ENCODE measurements around the gene LAMA2.

Gene LAMA2

DNA sequence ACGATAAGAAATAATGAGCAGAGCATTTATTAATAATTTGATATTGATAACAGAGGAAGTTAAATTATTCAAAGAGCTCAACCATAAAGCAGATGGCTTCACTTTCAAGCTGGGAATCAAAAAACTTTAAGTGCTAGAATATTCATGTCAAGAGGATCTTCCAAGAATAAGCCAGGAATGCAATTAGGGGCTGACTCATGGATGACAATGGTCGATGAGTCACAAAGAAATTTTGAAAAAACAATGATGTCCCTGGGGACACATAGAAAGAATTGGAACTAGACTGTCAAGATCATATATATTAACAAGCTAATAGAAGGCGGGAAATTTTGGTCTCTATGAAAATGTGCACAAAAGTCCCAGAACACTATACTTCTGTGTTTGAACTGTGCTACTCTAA, 304.1 kb downstream of the LAMA2 start:
- DNase-seq = no peak

DNA sequence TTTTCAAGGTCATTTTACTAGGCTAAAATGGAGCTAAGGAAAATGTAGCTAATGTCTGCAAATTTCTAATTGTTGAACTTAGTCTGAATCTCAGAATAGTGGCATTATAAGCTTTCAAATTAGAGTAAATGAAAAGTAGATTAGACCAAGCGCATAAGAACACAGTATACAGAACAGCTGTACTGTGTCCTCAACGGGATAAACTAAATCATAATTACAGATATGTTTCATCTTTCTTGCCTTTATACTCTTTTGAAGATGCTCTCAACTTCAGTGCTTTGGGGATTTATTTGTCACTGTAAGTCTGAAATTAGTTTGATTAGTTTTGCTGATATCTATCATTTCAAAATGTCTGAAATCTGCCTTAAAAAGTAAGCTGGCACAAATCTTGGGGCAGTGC, 305.4 kb downstream of the LAMA2 start:
- DNase-seq = no peak

DNA sequence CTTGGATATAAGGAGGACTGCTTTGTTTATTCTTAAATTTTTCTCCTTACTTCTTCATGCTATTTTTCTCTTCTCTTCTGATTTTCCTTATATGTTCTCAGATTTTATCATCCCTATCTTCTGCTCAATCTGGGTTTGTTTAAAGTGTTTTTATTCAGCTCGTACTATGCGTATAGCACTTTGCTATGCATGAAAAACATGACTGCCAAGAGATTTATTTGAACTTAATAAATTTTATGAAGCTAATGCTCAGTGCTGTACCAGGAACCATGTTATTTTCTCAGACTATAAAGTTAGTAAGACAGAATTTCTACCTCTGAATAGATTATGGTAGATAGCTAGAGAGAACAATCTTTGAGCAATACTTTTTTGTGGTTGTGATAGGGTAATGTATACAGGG, 305.9 kb downstream of the LAMA2 start:
- no peak for DNase-seq

DNA sequence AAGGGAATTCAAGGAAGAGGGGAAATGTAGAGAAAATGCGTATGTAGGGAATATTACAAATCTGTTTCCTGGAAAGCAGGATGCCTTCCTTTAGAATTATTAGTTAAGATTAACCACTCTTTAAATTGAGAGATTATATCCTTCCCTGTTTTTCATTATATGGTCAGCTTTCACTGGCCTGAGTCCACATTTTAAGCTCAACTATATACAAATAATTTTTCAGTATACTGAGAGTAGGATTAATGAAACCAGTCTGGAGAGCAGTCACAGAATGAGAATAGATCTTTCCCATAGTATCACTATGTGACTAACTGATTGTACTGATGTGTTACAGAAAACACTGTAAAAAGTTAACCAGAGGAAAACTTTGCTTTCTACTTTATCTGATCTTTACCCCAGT, 306.3 kb downstream of the LAMA2 start:
- DNase-seq = no peak

DNA sequence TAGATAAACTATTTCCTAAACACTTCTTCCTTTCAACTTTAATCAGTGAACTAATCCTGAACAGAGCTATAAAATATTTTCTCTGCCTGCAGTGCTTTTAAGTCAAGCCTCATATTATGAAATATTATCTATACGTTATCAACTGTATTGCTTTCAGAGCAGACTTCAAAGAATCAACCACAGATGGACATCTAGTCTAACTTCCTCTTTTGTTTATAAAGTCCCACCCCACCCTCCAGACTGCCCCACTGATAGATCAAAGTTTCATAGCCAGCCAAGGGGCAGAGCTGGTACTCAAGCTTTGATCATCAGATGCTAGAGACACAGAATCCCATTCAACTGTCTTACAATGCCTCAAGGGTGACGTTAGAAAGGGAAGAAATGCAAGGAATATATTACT, 308.3 kb downstream of the LAMA2 start:
- no peak for DNase-seq

DNA sequence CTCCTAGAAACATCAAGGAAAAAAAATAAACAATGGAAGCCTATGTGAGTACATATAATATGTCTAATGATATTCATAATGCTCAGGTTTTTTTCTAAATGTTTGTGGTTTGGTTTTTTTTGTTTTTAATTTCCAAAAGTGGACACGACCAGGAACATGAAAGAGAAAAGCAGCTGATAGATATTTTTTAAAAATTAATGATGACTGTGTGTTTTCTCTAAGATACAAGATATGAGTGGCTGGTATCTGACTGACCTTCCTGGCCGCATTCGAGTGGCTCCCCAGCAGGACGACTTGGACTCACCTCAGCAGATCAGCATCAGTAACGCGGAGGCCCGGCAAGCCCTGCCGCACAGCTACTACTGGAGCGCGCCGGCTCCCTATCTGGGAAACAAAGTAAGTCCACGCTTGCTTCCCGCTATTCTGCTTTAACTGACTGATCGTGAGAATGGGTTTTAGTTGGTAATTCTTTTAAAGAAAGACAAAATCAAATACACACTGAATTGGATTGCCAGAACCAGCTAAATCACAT, 309.6 kb downstream of the LAMA2 start:
- DNase-seq = no peak

DNA sequence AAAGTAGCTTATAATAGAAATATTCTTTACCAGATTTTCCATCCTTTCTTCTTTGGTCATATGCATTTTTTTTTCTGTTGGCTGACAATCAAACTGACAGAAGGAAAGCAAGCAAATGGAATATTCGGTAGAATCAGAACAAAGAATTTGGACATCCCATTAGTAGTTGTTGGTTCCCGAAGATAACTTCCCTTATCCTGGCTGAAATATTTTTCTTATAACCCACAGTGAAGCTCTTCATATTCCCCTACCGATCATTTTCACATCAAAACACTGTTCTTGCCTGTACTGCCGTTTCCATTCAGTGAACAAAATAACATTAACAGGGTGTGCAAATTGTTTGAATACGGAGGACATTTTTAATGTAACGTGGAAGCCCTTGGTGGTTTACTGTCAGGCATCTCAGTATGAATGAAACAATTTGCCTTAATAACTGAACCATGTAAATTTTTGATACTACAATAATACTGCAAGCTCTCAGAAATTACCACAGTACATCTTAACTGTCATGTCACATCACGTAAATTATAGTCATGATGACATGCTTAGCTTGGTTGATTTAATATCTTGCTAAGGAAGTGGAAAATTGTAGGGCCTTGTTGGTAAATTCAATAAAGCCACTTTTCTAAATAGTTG, 311.5 kb downstream of the LAMA2 start:
- no peak for DNase-seq

DNA sequence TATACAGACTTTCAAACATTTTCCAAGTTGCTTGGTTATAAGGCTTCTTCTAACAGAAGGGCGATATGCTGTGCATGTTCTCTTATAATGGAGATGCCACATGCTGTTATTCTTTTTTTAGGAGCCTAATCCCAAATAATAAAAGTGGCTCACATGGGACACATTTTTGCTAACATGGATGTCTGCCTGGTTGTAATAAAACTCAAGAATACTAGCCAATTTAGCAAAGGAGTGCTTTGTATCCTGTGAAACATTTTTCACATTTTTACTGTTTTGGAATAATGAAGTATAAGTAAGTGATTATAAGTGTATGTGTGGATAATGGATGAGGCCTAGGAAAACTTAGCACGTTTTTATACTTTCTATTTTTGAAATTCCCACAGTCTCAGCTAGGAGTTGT, 312.2 kb downstream of the LAMA2 start:
- no peak for DNase-seq

DNA sequence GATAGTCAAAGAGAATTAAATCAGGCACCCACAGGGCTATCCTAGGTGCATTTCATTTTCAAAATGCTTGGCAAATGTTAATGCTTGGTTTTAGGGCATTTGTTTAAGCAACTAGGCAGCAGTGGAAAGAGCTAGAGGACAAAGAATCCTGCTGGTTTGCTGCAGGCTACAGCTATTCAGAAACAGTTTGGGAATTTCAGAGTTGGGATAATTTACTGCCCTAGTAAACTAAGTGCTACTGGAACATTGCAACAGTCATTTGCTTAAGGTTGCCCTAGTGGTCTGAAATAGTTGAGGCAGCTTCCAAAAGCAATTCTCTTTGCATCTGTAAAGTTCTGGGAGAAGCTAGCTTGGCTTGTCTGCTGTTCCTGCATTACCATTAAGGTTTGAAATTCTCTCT, 312.7 kb downstream of the LAMA2 start:
- no peak for DNase-seq

DNA sequence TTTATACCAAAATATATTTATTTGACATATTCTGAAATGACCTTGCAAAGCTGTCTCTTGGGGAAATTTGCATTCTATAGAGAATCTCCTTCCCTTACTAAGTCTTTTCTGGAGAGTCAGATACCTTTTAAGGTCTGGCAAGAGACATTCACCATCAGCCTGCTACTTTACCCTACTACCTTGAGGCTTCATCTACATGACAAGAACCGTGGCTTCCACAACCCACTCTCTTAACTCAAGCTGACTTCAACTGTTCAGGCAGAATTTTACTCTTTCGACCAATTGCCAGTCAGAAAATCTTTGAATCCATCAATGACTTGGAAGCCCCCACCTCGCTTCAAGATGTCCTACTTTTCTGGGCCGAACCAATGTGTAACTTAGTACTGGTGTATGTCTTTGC, 314.2 kb downstream of the LAMA2 start:
- DNase-seq = no peak

DNA sequence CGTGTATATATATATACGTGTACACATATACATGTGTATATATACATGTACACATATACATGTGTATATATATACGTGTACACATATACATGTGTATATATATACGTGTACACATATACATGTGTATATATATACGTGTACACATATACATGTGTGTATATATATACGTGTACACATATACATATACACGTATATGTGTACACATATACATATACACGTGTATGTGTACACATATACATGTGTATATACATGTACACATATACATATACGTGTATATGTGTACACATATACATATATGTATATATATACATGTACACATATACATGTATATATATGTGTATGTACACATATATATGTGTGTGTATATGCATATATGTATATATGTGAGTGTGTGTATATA, 317.2 kb downstream of the LAMA2 start:
- no peak for DNase-seq

DNA sequence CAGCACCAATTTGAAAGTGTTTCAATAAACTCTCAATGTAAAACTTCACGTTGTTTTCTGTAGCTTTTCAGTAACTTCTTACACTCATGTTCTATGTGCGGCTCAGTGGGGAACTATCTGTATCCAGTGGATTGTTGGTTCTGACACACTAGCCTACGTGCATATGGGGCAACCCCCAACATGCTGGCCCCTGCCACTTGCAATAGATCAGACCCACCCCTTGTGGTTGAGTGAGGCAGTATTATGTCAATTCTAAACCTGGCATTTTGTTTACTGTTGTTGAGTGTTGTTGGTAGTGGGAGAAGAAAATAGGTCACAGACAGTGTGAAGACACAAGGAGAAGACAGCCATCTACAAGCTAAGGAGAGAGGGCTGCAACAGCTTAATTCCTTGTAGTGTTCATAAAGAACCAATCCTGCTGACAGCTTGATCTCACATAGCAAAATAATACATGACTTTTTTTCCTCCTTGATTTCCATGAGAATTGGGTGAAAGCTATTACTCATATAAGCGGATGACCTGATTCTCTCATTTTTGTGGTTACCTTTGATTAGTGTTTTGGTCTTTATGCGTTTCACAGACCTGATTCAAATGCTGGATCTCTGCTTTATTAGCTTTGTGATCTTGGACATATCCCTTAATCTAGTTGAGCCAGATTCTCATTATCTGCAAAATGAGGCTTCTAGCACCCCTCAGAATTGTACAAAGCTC, 320.4 kb downstream of the LAMA2 start:
- no peak for DNase-seq

DNA sequence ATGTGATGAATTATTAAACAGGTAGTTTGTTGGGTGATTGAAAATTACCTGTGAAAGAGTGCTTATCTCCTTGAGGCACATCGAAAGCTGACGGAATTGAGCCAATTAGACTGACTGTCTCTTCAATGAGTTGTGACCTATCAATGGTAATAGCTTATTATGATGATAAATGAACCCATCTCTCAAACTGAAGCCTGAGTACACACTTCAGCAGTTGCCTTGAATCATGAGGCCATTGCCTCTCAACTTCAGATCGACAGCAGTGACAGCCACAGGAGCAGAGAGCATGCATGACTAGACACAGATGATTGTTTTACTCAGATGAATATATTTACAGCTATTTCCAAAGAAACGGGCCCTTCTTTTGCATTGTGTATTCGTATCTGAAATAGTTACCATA, 323.9 kb downstream of the LAMA2 start:
- DNase-seq = no peak

DNA sequence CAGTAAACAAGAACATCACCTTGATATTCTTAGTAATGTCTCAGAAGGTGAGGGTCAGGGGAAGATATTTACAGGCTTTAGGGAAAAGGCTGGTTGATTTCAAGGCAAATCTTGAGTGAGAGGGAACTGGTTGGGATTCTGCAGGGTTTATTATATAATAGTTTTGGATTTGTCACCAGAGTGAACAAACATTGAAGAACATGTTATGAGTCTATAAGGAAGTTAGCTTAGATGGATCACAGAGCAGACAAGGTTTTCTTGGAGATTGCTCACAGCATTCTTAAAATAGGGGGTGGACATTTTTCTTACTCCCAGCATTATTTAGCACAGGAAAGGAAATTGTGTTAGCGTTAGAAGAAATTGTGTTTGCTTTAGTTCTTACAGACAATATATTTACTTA, 324.9 kb downstream of the LAMA2 start:
- no peak for DNase-seq

DNA sequence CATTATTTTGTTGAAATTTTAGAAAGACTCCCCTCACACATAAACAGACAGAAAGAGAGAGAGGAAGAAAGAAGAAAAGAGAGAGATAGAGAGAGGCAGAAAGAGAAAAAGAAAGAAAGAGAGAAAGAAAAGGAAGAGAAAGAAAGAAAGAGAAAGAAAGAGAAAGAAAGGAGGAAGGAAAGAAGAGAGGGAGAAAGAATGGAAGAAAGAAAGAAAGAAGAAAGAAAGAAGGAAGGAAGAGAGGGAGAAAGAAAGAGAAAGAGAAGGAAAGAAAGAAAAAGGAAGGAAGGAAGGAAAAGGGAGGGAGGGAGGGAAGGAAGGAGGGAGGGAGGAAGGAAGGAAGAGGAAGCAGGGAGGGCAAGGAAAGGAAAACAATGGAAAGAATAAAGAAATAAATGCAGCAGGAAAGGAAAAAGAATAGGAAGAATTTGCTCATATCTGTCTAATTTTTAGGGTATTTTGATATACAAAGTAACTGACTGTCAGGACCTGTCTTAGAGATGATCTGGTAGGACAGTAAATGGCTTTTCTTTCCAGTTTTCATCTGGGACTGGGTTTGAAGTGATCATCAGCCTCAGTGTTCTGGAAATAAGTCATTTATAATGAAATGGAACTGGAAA, 325.6 kb downstream of the LAMA2 start:
- no peak for DNase-seq

DNA sequence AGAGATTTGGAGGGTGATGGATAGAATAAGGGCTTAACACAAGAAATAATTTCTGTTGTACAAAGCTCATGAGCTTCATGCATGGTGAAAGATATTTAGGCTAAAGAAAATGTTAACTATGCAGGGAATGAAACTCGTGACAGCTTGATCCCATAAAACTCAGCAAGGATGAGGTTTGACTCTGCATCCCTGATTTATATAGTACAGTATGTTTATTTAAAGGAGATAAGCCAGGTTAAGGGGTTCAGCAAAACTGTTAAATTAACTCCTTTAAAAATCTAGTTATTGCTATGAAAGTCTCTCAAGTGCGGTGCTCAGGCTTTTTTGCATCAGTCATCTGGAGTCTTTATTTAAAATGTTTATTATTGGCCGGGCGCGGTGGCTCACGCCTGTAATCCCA, 326.4 kb downstream of the LAMA2 start:
- DNase-seq = no peak

DNA sequence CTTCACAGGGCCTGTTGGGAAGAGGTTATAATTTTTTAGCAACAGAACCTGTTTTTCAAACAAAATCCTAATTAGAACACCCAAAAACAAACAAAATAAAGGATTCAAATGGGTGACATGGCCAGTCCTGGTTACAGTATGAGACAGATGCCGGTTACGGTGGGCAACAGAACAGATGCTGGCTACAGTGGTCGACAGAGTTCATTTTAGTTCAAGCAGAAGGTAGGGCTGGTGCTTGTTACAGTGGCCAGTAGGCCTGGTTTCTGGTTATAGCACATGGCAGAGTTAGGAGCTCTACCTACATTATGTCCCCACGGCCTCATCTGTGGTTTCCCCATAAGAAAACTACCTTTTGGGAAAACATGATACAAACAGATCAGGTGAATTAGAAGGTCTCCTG, 327.7 kb downstream of the LAMA2 start:
- DNase-seq = no peak

DNA sequence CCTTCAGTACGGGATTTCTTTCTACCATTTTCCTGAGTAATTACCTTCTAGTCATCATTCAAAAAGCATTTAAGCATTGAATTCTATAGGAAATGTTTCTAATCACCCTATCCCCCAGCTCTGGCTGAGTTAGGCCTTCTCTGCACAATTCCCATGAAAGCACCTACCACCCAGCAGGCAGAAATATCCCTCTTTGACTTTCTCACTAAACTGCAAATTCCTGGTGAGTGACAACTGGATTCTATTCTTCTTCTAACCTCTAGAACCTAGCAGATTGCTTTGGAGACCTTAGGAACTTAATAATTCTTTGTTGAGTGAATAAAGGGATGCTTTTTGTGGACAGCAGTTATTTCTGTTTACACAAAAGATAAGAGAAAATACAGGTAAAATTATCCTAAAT, 328.7 kb downstream of the LAMA2 start:
- no peak for DNase-seq

DNA sequence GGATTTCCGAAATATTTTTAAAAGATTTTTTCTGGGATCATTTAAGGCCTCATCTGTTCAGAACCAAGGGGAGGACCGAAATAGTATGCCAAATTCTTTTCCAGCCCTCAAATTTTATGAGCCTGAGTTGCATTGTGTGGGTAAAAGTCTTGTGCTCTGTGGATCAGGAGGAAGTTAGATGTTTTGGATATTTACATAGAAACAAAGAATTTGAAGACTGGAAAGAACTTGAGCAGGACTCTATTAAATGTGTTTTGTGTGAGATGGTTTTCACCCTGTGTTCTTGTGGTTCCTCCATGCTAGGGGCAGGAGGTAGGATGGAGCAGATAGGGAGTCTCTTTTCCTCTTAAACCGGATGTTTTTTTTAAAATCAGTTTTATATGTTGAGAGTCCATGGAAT, 329.1 kb downstream of the LAMA2 start:
- no peak for DNase-seq

DNA sequence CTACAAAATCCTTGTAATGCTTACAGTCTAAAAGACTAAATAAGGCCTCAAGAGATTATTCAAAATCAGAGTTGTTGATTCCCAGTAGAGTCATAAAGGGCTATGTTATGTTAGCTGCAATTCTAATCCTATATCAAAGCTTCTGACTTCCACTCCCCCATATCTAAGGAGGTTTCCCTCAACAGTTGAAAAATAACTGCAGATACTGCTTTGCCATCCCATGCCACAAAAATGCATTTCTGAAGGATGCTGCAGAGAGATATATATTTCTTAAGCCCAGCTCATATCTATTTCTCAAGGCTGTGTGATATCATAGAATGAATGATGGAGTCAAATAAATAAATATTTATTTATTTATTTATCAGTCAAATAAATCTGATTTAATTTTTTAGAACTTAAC, 332.3 kb downstream of the LAMA2 start:
- DNase-seq = no peak

DNA sequence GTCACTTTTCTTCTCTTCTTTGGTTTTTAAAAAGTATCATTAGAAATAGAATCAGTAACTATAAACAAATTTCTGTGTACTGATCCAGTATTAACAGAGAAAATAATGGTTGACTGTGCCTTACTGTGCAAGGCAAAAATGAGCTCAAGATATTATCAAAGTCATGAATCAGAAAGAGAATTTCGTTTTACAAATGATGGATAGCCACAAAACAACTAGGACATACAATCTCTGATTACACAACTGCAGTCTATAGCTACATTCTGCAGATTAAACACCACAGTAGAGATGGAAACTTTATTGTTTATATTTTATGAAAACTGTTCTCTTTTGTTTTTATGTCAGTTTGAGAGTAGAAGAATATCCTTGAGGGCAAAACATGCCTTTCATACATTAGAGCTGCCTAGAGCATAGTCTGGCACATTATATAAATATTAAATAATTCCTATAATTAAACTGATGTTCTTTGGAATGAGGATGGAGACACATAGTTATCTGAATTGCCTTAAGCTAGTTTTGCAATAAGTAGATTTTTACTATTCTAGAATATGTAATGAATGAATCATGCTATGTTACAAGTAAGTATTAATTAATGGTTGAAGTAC, 333.1 kb downstream of the LAMA2 start:
- DNase-seq = no peak

DNA sequence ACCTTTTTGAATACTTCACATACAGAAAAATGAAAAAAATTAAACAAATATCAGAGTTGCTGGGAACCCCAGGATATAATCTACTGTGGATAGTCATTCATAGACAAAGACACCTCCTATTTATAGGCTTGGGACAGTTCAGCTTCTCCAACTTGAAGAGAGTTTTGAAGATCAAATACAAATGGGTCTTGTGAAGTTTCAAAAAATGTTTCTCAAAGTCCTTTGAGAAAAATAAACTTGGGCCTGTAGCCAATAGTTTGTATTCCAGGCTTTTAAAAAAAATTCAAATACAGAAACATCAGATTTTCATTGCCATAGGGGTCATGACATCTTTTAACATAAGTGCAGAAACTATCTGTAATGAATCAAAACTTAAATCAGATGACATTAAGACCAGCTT, 334.8 kb downstream of the LAMA2 start:
- no peak for DNase-seq

DNA sequence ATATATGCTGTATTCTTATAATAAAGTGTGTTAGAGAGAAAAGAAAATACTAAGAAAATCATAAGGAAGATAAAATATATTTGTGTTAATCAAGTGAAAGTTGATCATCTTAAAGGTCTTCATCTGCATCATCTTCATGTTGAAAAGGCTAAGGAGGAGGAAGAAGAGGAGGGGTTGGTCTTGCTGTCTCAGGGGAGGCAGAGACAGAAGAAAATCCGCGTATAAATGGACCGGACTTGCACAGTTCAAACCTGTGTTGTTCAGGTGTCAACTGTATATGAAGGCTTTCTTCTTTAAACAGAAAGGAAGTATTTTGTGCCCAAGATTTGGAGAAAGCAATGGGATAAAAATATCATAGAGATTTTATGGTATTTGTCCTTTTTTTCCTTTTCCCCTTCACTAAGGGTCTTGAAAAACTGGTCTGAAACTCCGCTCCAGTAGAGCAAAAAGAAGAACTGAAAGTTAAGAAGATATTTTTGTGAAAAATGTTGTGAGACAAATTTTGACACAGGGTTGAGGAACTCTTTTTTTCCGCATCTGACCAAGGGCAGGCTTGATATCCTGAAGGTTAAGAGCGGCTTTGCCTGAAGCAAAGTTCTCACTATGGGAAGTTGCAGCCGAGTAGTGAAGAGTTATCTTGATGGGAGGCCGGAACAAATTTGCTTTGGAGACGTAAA, 350.7 kb downstream of the LAMA2 start:
- no peak for DNase-seq

Measured in activated CD4-positive, alpha-beta T cell treated with anti-CD3 and anti-CD28 coated beads for 48 hours (primary cell).